Panc1 (cell line): Measurements from ENCODE around the gene ME2.

ENCODE experiments used
- POLR2AphosphoS5 ChIP-seq: IDR thresholded peaks from 2 replicates; pipeline ENCODE4 v1.6.1; 2012; ENCODE audit warnings: mild to moderate bottlenecking, low read depth, low read length, moderate library complexity
- SIN3A ChIP-seq: IDR thresholded peaks from 2 replicates; pipeline ENCODE4 v1.6.1; 2012; ENCODE audit warnings: low read depth, mild to moderate bottlenecking, low read length, moderate library complexity, borderline replicate concordance; ENCODE audit not compliant: insufficient read depth
- TF ChIP-seq, protein P1 (sequence below): fragments of 450-650 bp; IDR thresholded peaks from 2 replicates; pipeline ENCODE4 v1.5.1; 2017; ENCODE audit warnings: mild to moderate bottlenecking

- TF ChIP-seq, protein P1, sequence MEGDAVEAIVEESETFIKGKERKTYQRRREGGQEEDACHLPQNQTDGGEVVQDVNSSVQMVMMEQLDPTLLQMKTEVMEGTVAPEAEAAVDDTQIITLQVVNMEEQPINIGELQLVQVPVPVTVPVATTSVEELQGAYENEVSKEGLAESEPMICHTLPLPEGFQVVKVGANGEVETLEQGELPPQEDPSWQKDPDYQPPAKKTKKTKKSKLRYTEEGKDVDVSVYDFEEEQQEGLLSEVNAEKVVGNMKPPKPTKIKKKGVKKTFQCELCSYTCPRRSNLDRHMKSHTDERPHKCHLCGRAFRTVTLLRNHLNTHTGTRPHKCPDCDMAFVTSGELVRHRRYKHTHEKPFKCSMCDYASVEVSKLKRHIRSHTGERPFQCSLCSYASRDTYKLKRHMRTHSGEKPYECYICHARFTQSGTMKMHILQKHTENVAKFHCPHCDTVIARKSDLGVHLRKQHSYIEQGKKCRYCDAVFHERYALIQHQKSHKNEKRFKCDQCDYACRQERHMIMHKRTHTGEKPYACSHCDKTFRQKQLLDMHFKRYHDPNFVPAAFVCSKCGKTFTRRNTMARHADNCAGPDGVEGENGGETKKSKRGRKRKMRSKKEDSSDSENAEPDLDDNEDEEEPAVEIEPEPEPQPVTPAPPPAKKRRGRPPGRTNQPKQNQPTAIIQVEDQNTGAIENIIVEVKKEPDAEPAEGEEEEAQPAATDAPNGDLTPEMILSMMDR, result no peak
- TF ChIP-seq SIN3A, result no peak
- TF ChIP-seq POLR2AphosphoS5, result no peak
Measured at GRCh38 chr18:50933684-50934083, 54.8 kb downstream of the ME2 start.
